MM.1S (cell line): ENCODE results near the gene RUNX2.

ENCODE experiments used
- DNase-seq: peaks from one replicate; pipeline ENCODE4 v3.0.0-alpha.2; 2015
- H2AFZ ChIP-seq: fragments of 300-600 bp; sonication (generic); 2 replicates; pipeline ENCODE4 v1.6.0; 2016; ENCODE audit warnings: antibody characterized with exemption, low read length
- H3F3A ChIP-seq: fragments of 300-600 bp; sonication (generic); 2 replicates; pipeline ENCODE4 v1.6.1; 2016; ENCODE audit warnings: mild to moderate bottlenecking, antibody characterized with exemption, low read length, moderate library complexity, mixed read lengths; ENCODE audit not compliant: insufficient read depth
- H3K27ac ChIP-seq: fragments of 300-600 bp; sonication (generic); 2 replicates; pipeline ENCODE4 v1.5.1; 2016; ENCODE audit warnings: mild to moderate bottlenecking, low read length
- H3K27me3 ChIP-seq: fragments of 300-600 bp; sonication (generic); replicated peaks from 2 replicates; pipeline ENCODE4 v1.6.0; 2016; ENCODE audit warnings: low read length; ENCODE audit not compliant: insufficient read depth
- H3K36me3 ChIP-seq: fragments of 300-600 bp; sonication (generic); replicated peaks from 2 replicates; pipeline ENCODE4 v1.6.1; 2016; ENCODE audit warnings: mild to moderate bottlenecking, low read length, mixed read lengths; ENCODE audit not compliant: insufficient read depth
- H3K4me1 ChIP-seq: fragments of 300-600 bp; sonication (generic); 2 replicates; pipeline ENCODE4 v1.6.1; 2016; ENCODE audit warnings: low read length, mixed read lengths
- H3K4me2 ChIP-seq: fragments of 300-600 bp; sonication (generic); 2 replicates; pipeline ENCODE4 v1.6.0; 2016; ENCODE audit warnings: low read depth, low read length
- H3K4me3 ChIP-seq: fragments of 300-600 bp; sonication (generic); 2 replicates; pipeline ENCODE4 v1.5.1; 2016; ENCODE audit warnings: low read length, mixed read lengths
- H3K79me2 ChIP-seq: fragments of 300-600 bp; sonication (generic); 2 replicates; pipeline ENCODE4 v1.6.1; 2016; ENCODE audit warnings: mixed run types, low read length, mixed read lengths
- H3K9ac ChIP-seq: fragments of 300-600 bp; sonication (generic); 2 replicates; pipeline ENCODE4 v1.6.1; 2016; ENCODE audit warnings: low read length, mixed read lengths
- H3K9me2 ChIP-seq: fragments of 300-600 bp; sonication (generic); replicated peaks from 2 replicates; pipeline ENCODE4 v1.6.1; 2016; ENCODE audit warnings: mild to moderate bottlenecking, low read length, mixed read lengths; ENCODE audit not compliant: insufficient read depth
- H3K9me3 ChIP-seq: fragments of 300-600 bp; sonication (generic); replicated peaks from 2 replicates; pipeline ENCODE4 v1.6.1; 2016; ENCODE audit warnings: mild to moderate bottlenecking, low read length, mixed read lengths; ENCODE audit not compliant: insufficient read depth
- H4K20me1 ChIP-seq: fragments of 300-600 bp; sonication (generic); 2 replicates; pipeline ENCODE4 v1.6.1; 2016; ENCODE audit warnings: mild to moderate bottlenecking, low read length, moderate library complexity, mixed read lengths; ENCODE audit not compliant: insufficient read depth
- EZH2 ChIP-seq: fragments of 300-600 bp; sonication (generic); optimal IDR thresholded peaks from 2 replicates; pipeline ENCODE3; 2017; ENCODE audit warnings: low read depth, mild to moderate bottlenecking, antibody characterized with exemption, low read length, mixed read lengths
- EZH2phosphoT487 ChIP-seq: fragments of 300-600 bp; sonication (generic); IDR thresholded peaks from 2 replicates; pipeline ENCODE4 v1.6.1; 2018; ENCODE audit warnings: antibody characterized with exemption, low read length
- TF ChIP-seq, protein P1 (sequence below): fragments of 300-600 bp; sonication (generic); IDR thresholded peaks from 2 replicates; pipeline ENCODE4 v1.5.1; 2016; ENCODE audit warnings: antibody characterized with exemption, low read length, mixed read lengths

The RUNX2 gene

DNA sequence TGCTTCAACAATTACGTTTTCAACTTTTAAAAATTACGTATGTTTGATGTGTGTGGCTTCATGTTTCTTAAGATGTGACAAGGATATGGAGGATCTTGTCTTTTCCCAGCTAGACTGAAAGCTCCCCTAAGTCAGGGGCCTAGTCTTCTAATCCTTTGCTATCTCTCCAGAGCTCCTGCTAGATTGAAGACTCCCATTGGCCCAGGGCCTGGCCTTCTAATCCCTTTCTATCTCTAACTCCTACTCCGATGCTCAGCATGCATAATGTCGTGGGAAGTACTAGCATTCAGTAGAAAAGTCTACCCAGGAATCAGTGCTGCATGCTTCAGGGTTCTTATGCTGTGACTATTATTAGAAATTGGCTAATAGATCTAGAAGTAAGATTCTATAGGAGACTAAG is 194.4 kb downstream of the RUNX2 start:
- no peaks in the 10 kb centered on the region for H3K9me2 ChIP-seq
- no peaks in the 10 kb centered on the region for H3K9me3 ChIP-seq
- no peak overlapping the region for H3K9ac ChIP-seq
- peaks cover 13% of the 10 kb centered on the region; the same call in 1 of the 2 replicates for H3K36me3 ChIP-seq
- peaks cover 32% of the 10 kb centered on the region for H3K4me1 ChIP-seq
- H4K20me1 ChIP-seq: peaks cover 9% of the 10 kb centered on the region
- no peak for TF ChIP-seq EZH2
- TF ChIP-seq, protein P1, sequence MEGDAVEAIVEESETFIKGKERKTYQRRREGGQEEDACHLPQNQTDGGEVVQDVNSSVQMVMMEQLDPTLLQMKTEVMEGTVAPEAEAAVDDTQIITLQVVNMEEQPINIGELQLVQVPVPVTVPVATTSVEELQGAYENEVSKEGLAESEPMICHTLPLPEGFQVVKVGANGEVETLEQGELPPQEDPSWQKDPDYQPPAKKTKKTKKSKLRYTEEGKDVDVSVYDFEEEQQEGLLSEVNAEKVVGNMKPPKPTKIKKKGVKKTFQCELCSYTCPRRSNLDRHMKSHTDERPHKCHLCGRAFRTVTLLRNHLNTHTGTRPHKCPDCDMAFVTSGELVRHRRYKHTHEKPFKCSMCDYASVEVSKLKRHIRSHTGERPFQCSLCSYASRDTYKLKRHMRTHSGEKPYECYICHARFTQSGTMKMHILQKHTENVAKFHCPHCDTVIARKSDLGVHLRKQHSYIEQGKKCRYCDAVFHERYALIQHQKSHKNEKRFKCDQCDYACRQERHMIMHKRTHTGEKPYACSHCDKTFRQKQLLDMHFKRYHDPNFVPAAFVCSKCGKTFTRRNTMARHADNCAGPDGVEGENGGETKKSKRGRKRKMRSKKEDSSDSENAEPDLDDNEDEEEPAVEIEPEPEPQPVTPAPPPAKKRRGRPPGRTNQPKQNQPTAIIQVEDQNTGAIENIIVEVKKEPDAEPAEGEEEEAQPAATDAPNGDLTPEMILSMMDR: no peak
- TF ChIP-seq EZH2phosphoT487: no peak
- H2AFZ ChIP-seq: no peak overlapping the region
- no peak overlapping the region for H3K4me3 ChIP-seq
- no peaks in the 10 kb centered on the region for H3F3A ChIP-seq
- H3K27ac ChIP-seq: no peak overlapping the region
- peaks cover 48% of the 10 kb centered on the region for H3K79me2 ChIP-seq
- H3K4me2 ChIP-seq: no peak overlapping the region
- no peaks in the 10 kb centered on the region for H3K27me3 ChIP-seq
- DNase-seq: no peak

- peaks cover 11% of the 10 kb centered on the region; the same call in 1 of the 2 replicates for H3K36me3 ChIP-seq
- H3K79me2 ChIP-seq: peaks cover 55% of the 10 kb centered on the region
- no peak overlapping the region for H3K4me3 ChIP-seq
- peaks cover 4% of the 10 kb centered on the region; the same call in 1 of the 2 replicates for H4K20me1 ChIP-seq
- no peaks in the 10 kb centered on the region for H3K27me3 ChIP-seq
- H3K4me2 ChIP-seq: no peak overlapping the region
- H2AFZ ChIP-seq: no peak overlapping the region
- no peaks in the 10 kb centered on the region for H3K9me3 ChIP-seq
- H3F3A ChIP-seq: no peaks in the 10 kb centered on the region
- no peak overlapping the region for H3K27ac ChIP-seq
- no peaks in the 10 kb centered on the region for H3K4me1 ChIP-seq
- H3K9me2 ChIP-seq: no peaks in the 10 kb centered on the region
- no peak overlapping the region for H3K9ac ChIP-seq
- no peak for DNase-seq
- TF ChIP-seq, protein P1: no peak
- no peak for TF ChIP-seq EZH2
- TF ChIP-seq EZH2phosphoT487: no peak
Measured at GRCh38 chr6:45527210-45527609, 199.1 kb downstream of the RUNX2 start.

DNA sequence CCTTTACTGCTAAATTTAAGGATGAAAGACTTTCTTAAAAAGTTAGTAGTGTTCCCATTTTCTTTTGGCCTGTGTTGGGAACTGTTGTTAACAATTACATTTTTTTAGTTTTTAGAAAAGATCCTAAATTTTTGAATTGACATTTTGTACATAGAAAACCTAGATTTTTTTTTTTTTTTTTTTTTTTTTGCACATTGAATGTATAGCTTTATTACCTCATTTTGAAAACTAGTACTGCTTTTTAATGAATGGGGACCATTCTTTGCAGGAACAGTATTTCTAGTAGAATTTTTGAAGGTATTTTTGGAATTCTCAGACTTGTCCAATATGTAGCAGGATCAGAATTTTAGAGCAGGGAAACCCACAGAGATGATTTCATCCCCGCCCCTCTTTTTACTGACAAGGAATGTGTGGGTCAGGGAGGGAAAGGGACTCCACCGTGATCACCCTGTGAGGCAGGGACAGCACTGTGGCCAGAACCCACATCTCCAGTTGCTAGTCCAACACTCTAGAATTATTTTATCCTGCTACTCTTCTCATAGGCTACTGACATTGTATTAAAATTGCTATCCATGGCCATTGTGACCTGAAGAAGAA is 204.0 kb downstream of the RUNX2 start:
- Histone ChIP-seq H3K27ac (no peak overlapping the region), H3K4me1 (no peaks in the 10 kb centered on the region), H4K20me1 (no peaks in the 10 kb centered on the region), H3F3A (no peaks in the 10 kb centered on the region), H3K36me3 (peaks cover 5% of the 10 kb centered on the region; the same call in 1 of the 2 replicates), H3K9me3 (no peaks in the 10 kb centered on the region), H3K79me2 (peaks cover 42% of the 10 kb centered on the region), H3K9me2 (no peaks in the 10 kb centered on the region), H3K9ac (no peak overlapping the region), H2AFZ (no peak overlapping the region), H3K4me3 (no peak overlapping the region), H3K4me2 (no peak overlapping the region), H3K27me3 (no peaks in the 10 kb centered on the region)
- no peak for DNase-seq
- TF ChIP-seq, protein P1: no peak
